Caco-2 (cell line): ENCODE measurements around the gene PDHA2. TPM values are rescaled to one million over a fixed set of nuclear protein-coding genes. Genes with fewer than 3 reads are reported as not detected.

Source experiments
- BruUV-seq: library from RNA; stranded (reverse); fragments of 400-500 nt; replicated peaks from 2 replicates; lab custom pipeline; 2021; lab: Mats Ljungman, UMichigan
- CTCF ChIA-PET: fragments of 300-600 bp; sonication (Branson Sonifier 250); formaldehyde crosslinking; loops from one replicate; lab custom pipeline; 2022; ENCODE audit warnings: antibody characterized with exemption; lab: Charles Lee
- POLR2A ChIA-PET: fragments of 300-600 bp; sonication (Branson Sonifier 250); formaldehyde crosslinking; loops from one replicate; lab custom pipeline; 2022; ENCODE audit warnings: antibody characterized with exemption; lab: Charles Lee
- DNase-seq, 2 experiments: peaks; one replicate each; pipeline versions ENCODE4 v3.0.0 to v3.0.0-alpha.2; 2020 to 2022
- H3K27me3 ChIP-seq: replicated peaks from 2 replicates; pipeline ENCODE4 v1.6.0; 2011; ENCODE audit warnings: low read length; ENCODE audit not compliant: control insufficient read depth, insufficient read depth
- H3K36me3 ChIP-seq: 2 replicates; pipeline ENCODE4 v1.5.1; 2011; ENCODE audit warnings: low read length; ENCODE audit not compliant: control insufficient read depth, insufficient read depth
- H3K4me1 ChIP-seq: fragments of 250-450 bp; sonication (Bioruptor Pico); 2 replicates; pipeline ENCODE4 v1.5.1; 2020; ENCODE audit warnings: mild to moderate bottlenecking
- H3K4me3 ChIP-seq: 2 replicates; pipeline ENCODE4 v1.5.1; 2011; ENCODE audit warnings: low read depth, mild to moderate bottlenecking, control low read depth, low read length
- H3K9me3 ChIP-seq: fragments of 250-450 bp; sonication (Bioruptor Pico); 2 replicates; pipeline ENCODE4 v1.5.1; 2020; ENCODE audit warnings: mild to moderate bottlenecking, moderate library complexity
- H3K27ac Mint-ChIP-seq: one replicate; pipeline ENCODE4 v1.8.0; 2022; ENCODE audit warnings: mixed read lengths; ENCODE audit not compliant: unreplicated experiment
- H3K27me3 Mint-ChIP-seq: one replicate; pipeline ENCODE4 v1.8.0; 2022; ENCODE audit warnings: mixed read lengths; ENCODE audit not compliant: insufficient read depth, unreplicated experiment
- H3K36me3 Mint-ChIP-seq: one replicate; pipeline ENCODE4 v1.8.0; 2022; ENCODE audit warnings: mild to moderate bottlenecking, mixed read lengths; ENCODE audit not compliant: insufficient read depth, unreplicated experiment
- H3K4me1 Mint-ChIP-seq: one replicate; pipeline ENCODE4 v1.8.0; 2022; ENCODE audit warnings: low read depth, mixed read lengths; ENCODE audit not compliant: unreplicated experiment
- H3K4me3 Mint-ChIP-seq: one replicate; pipeline ENCODE4 v1.8.0; 2022; ENCODE audit warnings: mild to moderate bottlenecking, moderate library complexity, mixed read lengths; ENCODE audit not compliant: unreplicated experiment
- H3K9me3 Mint-ChIP-seq: one replicate; pipeline ENCODE4 v1.8.0; 2022; ENCODE audit warnings: mixed read lengths; ENCODE audit not compliant: unreplicated experiment
- CTCF ChIP-seq, 2 experiments: fragments of 200-600 bp in 1 of 2; IDR thresholded peaks; 1 replicate in 1 of 2; 2 replicates in 1 of 2; pipeline versions ENCODE4 v1.5.1 to v1.8.0; 2011 to 2022; ENCODE audit warnings: antibody characterized with exemption in 1 of 2, control low read depth in 1 of 2, inconsistent platforms in 1 of 2, low read depth in 1 of 2, low read length in 1 of 2, mild to moderate bottlenecking in 1 of 2, moderate library complexity in 1 of 2; ENCODE audit not compliant: insufficient read depth in 1 of 2, severe bottlenecking in 1 of 2, unreplicated experiment in 1 of 2
- intact Hi-C: fragments of 100-400 bp; cut with micrococcal nuclease; formaldehyde crosslinking; loops from one replicate; pipeline ENCODE4 v1.10.0; 2022; ENCODE audit not compliant: unreplicated experiment
- total RNA-seq: library from RNA; stranded (reverse); gene quantifications from 2 replicates; pipeline ENCODE4 v1.2.3, GENCODE V29; 2022

The PDHA2 gene
- total RNA-seq, 1 experiment from 2014 or later, result not detected

GRCh38 chr4:95821867-95822266 is 18.0 kb upstream of the PDHA2 start:
- peaks cover 14% of the 10 kb centered on the region for H3K27me3 Mint-ChIP-seq
- TF ChIP-seq CTCF (IDR thresholded peaks at IDR 0.05; ENCODE audit: insufficient read depth in 1 of 2, low read depth in 1 of 2, low read length in 1 of 2, severe bottlenecking in 1 of 2, unreplicated experiment in 1 of 2), result no peak
- Histone ChIP-seq H3K9me3 (no peaks in the 10 kb centered on the region), H3K27me3 (no peaks in the 10 kb centered on the region), H3K4me1 (no peaks in the 10 kb centered on the region), H3K36me3 (no peaks in the 10 kb centered on the region), H3K4me3 (no peak overlapping the region)
- no peaks in the 10 kb centered on the region for H3K4me1 Mint-ChIP-seq
- intact Hi-C loops, result no loop called here
- DNase-seq, result no peak
- no peak overlapping the region for H3K27ac Mint-ChIP-seq
- H3K4me3 Mint-ChIP-seq, result no peak overlapping the region
- H3K9me3 Mint-ChIP-seq, result no peaks in the 10 kb centered on the region
- H3K36me3 Mint-ChIP-seq, result no peaks in the 10 kb centered on the region
- no TSS peak for BruUV-seq
- CTCF ChIA-PET, result no interaction called here
- POLR2A ChIA-PET, result no interaction called here

GRCh38 chr4:95825546-95825945 is 14.3 kb upstream of the PDHA2 start:
- intact Hi-C loops, result no loop called here
- POLR2A ChIA-PET, result interaction anchor here (0.5 kb wide), 1 partner anchor 85 kb away, joined by 3 read pairs; no protein-coding TSS in a partner anchor
- H3K36me3 ChIP-seq, result no peaks in the 10 kb centered on the region
- no peaks in the 10 kb centered on the region for H3K36me3 Mint-ChIP-seq
- H3K9me3 Mint-ChIP-seq, result no peaks in the 10 kb centered on the region
- H3K4me1 Mint-ChIP-seq, result no peaks in the 10 kb centered on the region
- no peak overlapping the region for H3K4me3 ChIP-seq
- CTCF ChIA-PET, result no interaction called here
- no peaks in the 10 kb centered on the region for H3K4me1 ChIP-seq
- no peak for DNase-seq
- H3K4me3 Mint-ChIP-seq, result no peak overlapping the region
- H3K9me3 ChIP-seq, result no peaks in the 10 kb centered on the region
- BruUV-seq, result no TSS peak
- H3K27ac Mint-ChIP-seq, result no peak overlapping the region
- no peak for TF ChIP-seq CTCF (IDR thresholded peaks at IDR 0.05; ENCODE audit: insufficient read depth in 1 of 2, low read depth in 1 of 2, low read length in 1 of 2, severe bottlenecking in 1 of 2, unreplicated experiment in 1 of 2)
- no peaks in the 10 kb centered on the region for H3K27me3 ChIP-seq
- peaks cover 7% of the 10 kb centered on the region for H3K27me3 Mint-ChIP-seq

- no peak for TF ChIP-seq CTCF (IDR thresholded peaks at IDR 0.05; ENCODE audit: insufficient read depth in 1 of 2, low read depth in 1 of 2, low read length in 1 of 2, severe bottlenecking in 1 of 2, unreplicated experiment in 1 of 2)
- no peak overlapping the region for H3K27ac Mint-ChIP-seq
- H3K36me3 ChIP-seq, result no peaks in the 10 kb centered on the region
- DNase-seq, result no peak
- H3K36me3 Mint-ChIP-seq, result no peaks in the 10 kb centered on the region
- H3K4me3 ChIP-seq, result no peak overlapping the region
- CTCF ChIA-PET, result no interaction called here
- H3K4me1 ChIP-seq, result no peaks in the 10 kb centered on the region
- H3K9me3 Mint-ChIP-seq, result no peaks in the 10 kb centered on the region
- no peaks in the 10 kb centered on the region for H3K27me3 Mint-ChIP-seq
- POLR2A ChIA-PET, result no interaction called here
- H3K9me3 ChIP-seq, result no peaks in the 10 kb centered on the region
- intact Hi-C loops, result loop anchor here (10.0 kb wide), 1 partner anchor 666 kb away; no protein-coding TSS in a partner anchor
- no peak overlapping the region for H3K4me3 Mint-ChIP-seq
- BruUV-seq, result no TSS peak
- H3K27me3 ChIP-seq, result no peaks in the 10 kb centered on the region
- no peaks in the 10 kb centered on the region for H3K4me1 Mint-ChIP-seq
These were observed 9.2 kb upstream of the PDHA2 start for GRCh38 chr4:95830651-95831050.
